D341Med (cell line): ENCODE data around the gene RAP1GAP2.
"Not testable (repeated sequence)": the region's sequence is repeated elsewhere in the genome, so short reads cannot be mapped to it uniquely, and the experiment has no call there.

Source experiments
- DNase-seq: peaks from one replicate; pipeline ENCODE4 v3.0.0; 2012; ENCODE audit warnings: low spot score

RAP1GAP2 gene

GRCh38 chr17:2814481-2815341 lies 18.5 kb downstream of the RAP1GAP2 start:
- DNase-seq: no peak

GRCh38 chr17:2815781-2816185 lies 19.5 kb downstream of the RAP1GAP2 start:
- no peak for DNase-seq

- no peak for DNase-seq
Observed at GRCh38 chr17:2816688-2817087, 20.4 kb downstream of the RAP1GAP2 start.

GRCh38 chr17:2819294-2819693 lies 23.1 kb downstream of the RAP1GAP2 start:
- DNase-seq: not testable (repeated sequence)

GRCh38 chr17:2819921-2820501 lies 23.8 kb downstream of the RAP1GAP2 start:
- DNase-seq: no peak

- no peak for DNase-seq
Observed at GRCh38 chr17:2821868-2822267, 25.6 kb downstream of the RAP1GAP2 start.

GRCh38 chr17:2822358-2822757 lies 26.1 kb downstream of the RAP1GAP2 start:
- DNase-seq: no peak

GRCh38 chr17:2825253-2825970 lies 29.2 kb downstream of the RAP1GAP2 start:
- no peak for DNase-seq

GRCh38 chr17:2828397-2829038 lies 32.3 kb downstream of the RAP1GAP2 start:
- peak; percentile 89 for DNase-seq

- no peak for DNase-seq
Observed at GRCh38 chr17:2830678-2831077, 34.4 kb downstream of the RAP1GAP2 start.

- no peak for DNase-seq
Observed at GRCh38 chr17:2835780-2836179, 39.5 kb downstream of the RAP1GAP2 start.

- DNase-seq: no peak
Observed at GRCh38 chr17:2837147-2837561, 40.9 kb downstream of the RAP1GAP2 start.

GRCh38 chr17:2841606-2842005 lies 45.4 kb downstream of the RAP1GAP2 start:
- DNase-seq: no peak

GRCh38 chr17:2842464-2842863 lies 46.2 kb downstream of the RAP1GAP2 start:
- DNase-seq: no peak

- no peak for DNase-seq
Observed at GRCh38 chr17:2844416-2844815, 48.2 kb downstream of the RAP1GAP2 start.

- DNase-seq: no peak
Observed at GRCh38 chr17:2847381-2848333, 51.4 kb downstream of the RAP1GAP2 start.

GRCh38 chr17:2849327-2849670 lies 53.1 kb downstream of the RAP1GAP2 start:
- no peak for DNase-seq

- DNase-seq: no peak
Observed at GRCh38 chr17:2850991-2851390, 54.8 kb downstream of the RAP1GAP2 start.

- DNase-seq: no peak
Observed at GRCh38 chr17:2851615-2852014, 55.4 kb downstream of the RAP1GAP2 start.

GRCh38 chr17:2852221-2852620 lies 56.0 kb downstream of the RAP1GAP2 start:
- no peak for DNase-seq

- no peak for DNase-seq
Observed at GRCh38 chr17:2852729-2853282, 56.6 kb downstream of the RAP1GAP2 start.
